ENCODE data around the gene RHBDL1.
"Not testable (repeated sequence)": the region's sequence is repeated elsewhere in the genome, so short reads cannot be mapped to it uniquely, and the experiment has no call there.

Gene RHBDL1

DNA sequence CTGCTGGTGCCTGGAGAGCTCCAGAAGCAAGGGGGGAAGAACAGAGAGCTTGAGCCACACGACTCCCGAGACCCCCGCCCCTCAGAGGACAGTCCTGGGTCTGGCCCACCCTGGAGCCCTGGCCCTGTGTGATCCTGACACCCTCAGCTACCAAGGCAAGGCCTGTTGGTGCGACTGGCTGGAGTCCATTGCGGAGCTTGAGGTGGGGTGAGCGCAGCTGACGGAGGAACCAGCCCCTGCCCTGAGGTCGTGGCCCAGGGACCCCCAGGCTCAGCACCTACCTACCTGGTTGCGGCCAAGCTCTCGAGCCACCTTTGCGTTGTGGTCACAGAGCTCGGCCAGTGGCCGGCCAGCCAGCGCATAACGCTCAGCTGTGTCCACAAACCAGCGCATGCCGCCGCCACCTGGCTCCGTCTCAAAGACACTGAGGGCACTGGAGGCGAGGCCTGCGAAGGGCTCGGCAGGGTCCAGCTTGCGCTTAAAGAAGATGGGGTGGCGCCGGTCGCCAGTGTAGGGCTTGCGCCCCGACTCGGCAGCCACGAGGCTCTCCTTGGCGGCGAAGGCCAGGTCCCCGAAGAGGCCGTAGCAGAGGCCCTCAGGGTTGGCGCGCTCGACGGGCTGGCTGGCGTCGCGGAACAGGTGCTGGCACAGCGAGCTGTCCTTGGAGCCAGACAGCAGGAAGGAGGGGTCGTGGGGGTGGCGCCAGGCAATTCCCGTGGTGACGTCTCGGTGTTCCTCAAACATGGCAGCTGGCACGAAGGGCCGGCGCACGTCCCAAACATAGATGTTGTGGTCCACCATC, 11.2 kb downstream of the RHBDL1 start:
- Histone ChIP-seq H3K4me1 (ENCODE audit: insufficient read depth, low read length) (peaks cover 31% of the 10 kb centered on the region), H3K36me3 (ENCODE audit: insufficient read depth, low read length) (peaks cover 16% of the 10 kb centered on the region), H3K4me3 (ENCODE audit: low read depth in 1 of 2, low read length in 2 of 2) (no peak overlapping the region), H3K27ac (ENCODE audit: low read depth, low read length) (no peak overlapping the region), H3K27me3 (ENCODE audit: control insufficient read depth in 1 of 2, insufficient read depth in 2 of 2, low read length in 2 of 2) (no peaks in the 10 kb centered on the region), H3K9me3 (ENCODE audit: low read length) (no peaks in the 10 kb centered on the region), H3K9ac (ENCODE audit: low read length) (no peak overlapping the region)

GRCh38 chr16:687499-687898, 12.0 kb downstream of the RHBDL1 start:
- H3K4me3 ChIP-seq (ENCODE audit: low read depth in 1 of 2, low read length in 2 of 2): no peak overlapping the region
- peaks cover 8% of the 10 kb centered on the region for H3K36me3 ChIP-seq (ENCODE audit: insufficient read depth, low read length)
- no peak overlapping the region for H3K27ac ChIP-seq (ENCODE audit: low read depth, low read length)
- H3K27me3 ChIP-seq (ENCODE audit: control insufficient read depth in 1 of 2, insufficient read depth in 2 of 2, low read length in 2 of 2): peaks cover 0 to under 1% of the 10 kb centered on the region in 2 donors
- no peaks in the 10 kb centered on the region for H3K9me3 ChIP-seq (ENCODE audit: low read length)
- H3K4me1 ChIP-seq (ENCODE audit: insufficient read depth, low read length): peaks cover 23% of the 10 kb centered on the region
- no peak overlapping the region for H3K9ac ChIP-seq (ENCODE audit: low read length)

GRCh38 chr16:689175-689897, 13.9 kb downstream of the RHBDL1 start:
- Histone ChIP-seq H3K36me3 (ENCODE audit: insufficient read depth, low read length) (no peaks in the 10 kb centered on the region), H3K27ac (ENCODE audit: low read depth, low read length) (peak overlapping the region; percentile 90), H3K4me3 (ENCODE audit: low read depth in 1 of 2, low read length in 2 of 2) (peak overlapping the region; percentile 73 to 94), H3K9me3 (ENCODE audit: low read length) (no peaks in the 10 kb centered on the region), H3K9ac (ENCODE audit: low read length) (peak overlapping the region; percentile 22), H3K27me3 (ENCODE audit: control insufficient read depth in 1 of 2, insufficient read depth in 2 of 2, low read length in 2 of 2) (peaks cover 0 to 18% of the 10 kb centered on the region in 2 donors), H3K4me1 (ENCODE audit: insufficient read depth, low read length) (peaks cover 15% of the 10 kb centered on the region)

DNA sequence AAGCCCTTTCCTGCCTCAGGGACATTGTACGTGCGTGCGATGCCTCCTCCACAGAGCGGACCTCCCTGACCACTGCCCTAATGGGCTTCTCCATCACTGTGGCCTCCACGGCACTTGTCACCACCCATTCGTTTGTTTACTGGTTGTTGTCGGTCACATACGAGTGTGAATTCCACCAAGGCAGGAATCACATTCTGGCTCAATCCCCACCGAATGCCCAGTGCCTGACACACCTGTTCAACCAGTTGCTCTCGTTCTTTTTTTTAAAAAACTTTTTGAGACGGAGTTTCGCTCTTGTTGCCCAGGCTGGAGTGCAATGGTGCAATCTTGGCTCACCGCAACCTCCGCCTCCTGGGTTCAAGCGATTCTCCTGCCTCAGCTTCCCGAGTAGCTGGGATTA, 15.8 kb downstream of the RHBDL1 start:
- H3K36me3 ChIP-seq (ENCODE audit: insufficient read depth, low read length); H3K9me3 ChIP-seq (ENCODE audit: low read length); H3K9ac ChIP-seq (ENCODE audit: low read length); H3K4me3 ChIP-seq (ENCODE audit: low read depth in 1 of 2, low read length in 2 of 2); H3K27ac ChIP-seq (ENCODE audit: low read depth, low read length): not testable (repeated sequence)
- peaks cover 0 to 36% of the 10 kb centered on the region in 2 donors for H3K27me3 ChIP-seq (ENCODE audit: control insufficient read depth in 1 of 2, insufficient read depth in 2 of 2, low read length in 2 of 2)
- H3K4me1 ChIP-seq (ENCODE audit: insufficient read depth, low read length): peaks cover 11% of the 10 kb centered on the region

- peaks cover 11% of the 10 kb centered on the region for H3K4me1 ChIP-seq (ENCODE audit: insufficient read depth, low read length)
- no peaks in the 10 kb centered on the region for H3K36me3 ChIP-seq (ENCODE audit: insufficient read depth, low read length)
- H3K4me3 ChIP-seq (ENCODE audit: low read depth in 1 of 2, low read length in 2 of 2): no peak overlapping the region
- H3K9ac ChIP-seq (ENCODE audit: low read length): no peak overlapping the region
- peaks cover 0 to 37% of the 10 kb centered on the region in 2 donors for H3K27me3 ChIP-seq (ENCODE audit: control insufficient read depth in 1 of 2, insufficient read depth in 2 of 2, low read length in 2 of 2)
- H3K9me3 ChIP-seq (ENCODE audit: low read length): no peaks in the 10 kb centered on the region
- H3K27ac ChIP-seq (ENCODE audit: low read depth, low read length): no peak overlapping the region
These were observed 17.1 kb downstream of the RHBDL1 start for GRCh38 chr16:692356-693108.

GRCh38 chr16:693364-693763, 17.9 kb downstream of the RHBDL1 start:
- H3K27me3 ChIP-seq (ENCODE audit: control insufficient read depth in 1 of 2, insufficient read depth in 2 of 2, low read length in 2 of 2): peaks cover 0 to 37% of the 10 kb centered on the region in 2 donors
- no peaks in the 10 kb centered on the region for H3K9me3 ChIP-seq (ENCODE audit: low read length)

DNA sequence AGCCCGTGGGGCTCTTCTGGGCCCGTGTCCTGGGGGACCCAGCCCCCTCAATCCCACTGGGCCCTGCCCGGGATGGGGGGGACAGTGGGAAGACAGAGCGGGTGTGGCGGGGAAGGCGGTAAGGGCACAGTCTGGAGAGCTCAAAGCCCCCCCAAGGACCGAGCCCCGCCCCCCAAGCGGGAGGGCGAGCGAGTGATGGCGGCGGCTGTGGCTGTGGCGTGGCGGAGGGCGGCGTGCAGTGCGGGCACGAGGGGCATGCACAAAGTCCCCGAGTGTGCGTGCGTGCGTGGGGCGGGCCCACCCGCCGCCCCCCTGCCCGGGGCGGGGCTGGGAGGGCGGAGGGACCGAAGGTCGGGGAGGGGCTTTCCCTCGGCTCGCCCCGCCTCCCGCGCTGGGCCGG, 18.3 kb downstream of the RHBDL1 start:
- H3K27me3 ChIP-seq (ENCODE audit: control insufficient read depth in 1 of 2, insufficient read depth in 2 of 2, low read length in 2 of 2): peaks cover 0 to 37% of the 10 kb centered on the region in 2 donors
- H3K4me1 ChIP-seq (ENCODE audit: insufficient read depth, low read length): peaks cover 11% of the 10 kb centered on the region
- no peaks in the 10 kb centered on the region for H3K36me3 ChIP-seq (ENCODE audit: insufficient read depth, low read length)
- H3K9me3 ChIP-seq (ENCODE audit: low read length): no peaks in the 10 kb centered on the region
- no peak overlapping the region for H3K9ac ChIP-seq (ENCODE audit: low read length)
- H3K27ac ChIP-seq (ENCODE audit: low read depth, low read length): no peak overlapping the region
- no peak overlapping the region for H3K4me3 ChIP-seq (ENCODE audit: low read depth in 1 of 2, low read length in 2 of 2)

More at GRCh38 chr16:693364-693763, 17.9 kb downstream of the RHBDL1 start:
- no peak overlapping the region for H3K27ac ChIP-seq (ENCODE audit: low read depth, low read length)
- H3K4me1 ChIP-seq (ENCODE audit: insufficient read depth, low read length): peaks cover 11% of the 10 kb centered on the region
- no peak overlapping the region for H3K9ac ChIP-seq (ENCODE audit: low read length)
- H3K36me3 ChIP-seq (ENCODE audit: insufficient read depth, low read length): no peaks in the 10 kb centered on the region
- no peak overlapping the region for H3K4me3 ChIP-seq (ENCODE audit: low read depth in 1 of 2, low read length in 2 of 2)

DNA sequence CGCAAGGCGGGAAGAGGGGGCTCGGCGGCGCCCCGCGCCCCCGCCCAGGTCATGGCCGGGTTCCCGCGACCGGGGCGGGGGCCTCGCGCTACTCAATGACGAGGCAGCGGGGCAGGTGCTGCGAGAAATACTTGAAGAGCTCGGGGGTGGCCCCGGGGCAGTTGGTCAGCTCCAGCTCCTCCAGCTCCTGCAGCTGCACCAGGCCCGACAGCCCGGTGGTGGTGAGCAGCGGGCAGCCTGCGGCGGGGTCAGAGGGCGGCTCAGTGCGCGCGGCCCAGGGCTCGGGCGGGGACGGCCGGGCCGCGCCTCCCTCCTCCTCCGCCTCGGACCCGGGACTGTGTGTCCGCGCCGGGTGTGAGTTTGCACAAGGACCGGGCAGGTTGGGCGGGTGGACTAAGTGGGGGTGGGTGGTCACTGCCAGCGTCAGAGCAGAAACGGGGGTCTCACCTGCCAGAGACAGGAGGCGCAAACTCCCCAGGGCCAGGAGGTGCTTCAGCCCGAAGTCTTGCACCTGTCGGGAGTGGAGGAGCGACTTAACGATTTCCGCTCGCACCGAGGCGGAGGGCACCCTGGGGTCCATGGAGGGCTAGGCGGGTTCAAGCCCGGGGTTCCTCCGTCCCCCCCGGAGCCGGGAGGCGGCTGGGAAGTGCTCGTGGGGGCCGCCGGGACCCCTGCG, 18.9 kb downstream of the RHBDL1 start:
- H3K4me3 ChIP-seq (ENCODE audit: low read depth in 1 of 2, low read length in 2 of 2): no peak overlapping the region
- peaks cover 0 to 40% of the 10 kb centered on the region in 2 donors for H3K27me3 ChIP-seq (ENCODE audit: control insufficient read depth in 1 of 2, insufficient read depth in 2 of 2, low read length in 2 of 2)
- H3K9me3 ChIP-seq (ENCODE audit: low read length): no peaks in the 10 kb centered on the region
- H3K4me1 ChIP-seq (ENCODE audit: insufficient read depth, low read length): peaks cover 6% of the 10 kb centered on the region
- no peak overlapping the region for H3K27ac ChIP-seq (ENCODE audit: low read depth, low read length)
- no peak overlapping the region for H3K9ac ChIP-seq (ENCODE audit: low read length)
- H3K36me3 ChIP-seq (ENCODE audit: insufficient read depth, low read length): no peaks in the 10 kb centered on the region

- Histone ChIP-seq H3K27me3 (ENCODE audit: control insufficient read depth in 1 of 2, insufficient read depth in 2 of 2, low read length in 2 of 2) (peaks cover 0 to 46% of the 10 kb centered on the region in 2 donors), H3K36me3 (ENCODE audit: insufficient read depth, low read length) (no peaks in the 10 kb centered on the region), H3K9me3 (ENCODE audit: low read length) (no peaks in the 10 kb centered on the region), H3K9ac (ENCODE audit: low read length) (no peak overlapping the region), H3K4me3 (ENCODE audit: low read depth in 1 of 2, low read length in 2 of 2) (no peak overlapping the region), H3K27ac (ENCODE audit: low read depth, low read length) (no peak overlapping the region), H3K4me1 (ENCODE audit: insufficient read depth, low read length) (no peaks in the 10 kb centered on the region)
These were observed 19.4 kb downstream of the RHBDL1 start for GRCh38 chr16:694863-695354.

- Histone ChIP-seq H3K27me3 (ENCODE audit: control insufficient read depth in 1 of 2, insufficient read depth in 2 of 2, low read length in 2 of 2) (peaks cover 0 to 52% of the 10 kb centered on the region in 2 donors), H3K9ac (ENCODE audit: low read length) (no peak overlapping the region), H3K9me3 (ENCODE audit: low read length) (no peaks in the 10 kb centered on the region), H3K27ac (ENCODE audit: low read depth, low read length) (no peak overlapping the region), H3K4me1 (ENCODE audit: insufficient read depth, low read length) (no peaks in the 10 kb centered on the region), H3K4me3 (ENCODE audit: low read depth in 1 of 2, low read length in 2 of 2) (no peak overlapping the region), H3K36me3 (ENCODE audit: insufficient read depth, low read length) (no peaks in the 10 kb centered on the region)
These were observed 20.1 kb downstream of the RHBDL1 start for GRCh38 chr16:695355-696089.
